Loucy (cell line): ENCODE measurements around the gene PI4KA.

ENCODE experiments used
- EZH2phosphoT487 ChIP-seq: fragments of 200-600 bp; IDR thresholded peaks from 2 replicates; pipeline ENCODE4 v1.6.1; 2018; ENCODE audit warnings: antibody characterized with exemption, mild to moderate bottlenecking, moderate library complexity, borderline replicate concordance
- TF ChIP-seq, protein P1 (sequence below): fragments of 200-600 bp; sonication (generic); conservative IDR thresholded peaks from 2 replicates; pipeline ENCODE4 v1.5.1; 2014; ENCODE audit warnings: mild to moderate bottlenecking, antibody characterized with exemption, low read length

DNA sequence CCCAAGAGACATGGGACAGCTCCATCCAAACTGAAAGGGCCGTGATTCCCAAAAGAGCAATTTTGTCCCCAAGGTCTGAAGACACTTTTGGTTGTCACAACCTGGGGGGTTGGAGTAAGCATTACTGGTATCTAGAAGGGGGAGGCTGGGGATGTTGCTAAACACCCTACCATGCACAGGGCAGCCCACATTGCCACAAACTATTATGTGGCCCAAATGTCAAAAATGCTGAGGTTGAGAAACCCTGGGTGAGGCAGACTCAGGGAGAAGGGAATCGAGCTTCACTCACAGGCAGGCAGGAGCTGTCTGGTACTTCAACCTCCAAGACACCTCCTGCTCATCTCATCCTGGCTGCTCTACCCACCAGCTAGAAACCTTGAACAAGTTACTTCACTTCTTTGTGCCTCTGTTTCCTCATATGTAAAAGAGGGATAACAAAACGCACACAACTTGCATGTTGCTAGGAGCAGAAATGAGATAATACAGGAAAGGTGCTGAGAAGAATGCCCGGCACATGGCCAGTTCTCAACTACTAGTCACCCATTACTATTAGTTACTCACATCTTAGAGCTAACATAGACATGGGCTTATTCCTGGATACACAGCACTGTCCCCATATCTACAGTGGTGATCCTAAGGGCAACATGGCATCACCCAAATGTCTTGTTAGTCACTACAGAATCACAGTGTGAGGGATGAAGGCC lies 75.9 kb downstream of the PI4KA start:
- TF ChIP-seq, protein P1, sequence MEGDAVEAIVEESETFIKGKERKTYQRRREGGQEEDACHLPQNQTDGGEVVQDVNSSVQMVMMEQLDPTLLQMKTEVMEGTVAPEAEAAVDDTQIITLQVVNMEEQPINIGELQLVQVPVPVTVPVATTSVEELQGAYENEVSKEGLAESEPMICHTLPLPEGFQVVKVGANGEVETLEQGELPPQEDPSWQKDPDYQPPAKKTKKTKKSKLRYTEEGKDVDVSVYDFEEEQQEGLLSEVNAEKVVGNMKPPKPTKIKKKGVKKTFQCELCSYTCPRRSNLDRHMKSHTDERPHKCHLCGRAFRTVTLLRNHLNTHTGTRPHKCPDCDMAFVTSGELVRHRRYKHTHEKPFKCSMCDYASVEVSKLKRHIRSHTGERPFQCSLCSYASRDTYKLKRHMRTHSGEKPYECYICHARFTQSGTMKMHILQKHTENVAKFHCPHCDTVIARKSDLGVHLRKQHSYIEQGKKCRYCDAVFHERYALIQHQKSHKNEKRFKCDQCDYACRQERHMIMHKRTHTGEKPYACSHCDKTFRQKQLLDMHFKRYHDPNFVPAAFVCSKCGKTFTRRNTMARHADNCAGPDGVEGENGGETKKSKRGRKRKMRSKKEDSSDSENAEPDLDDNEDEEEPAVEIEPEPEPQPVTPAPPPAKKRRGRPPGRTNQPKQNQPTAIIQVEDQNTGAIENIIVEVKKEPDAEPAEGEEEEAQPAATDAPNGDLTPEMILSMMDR, result no peak
- no peak for TF ChIP-seq EZH2phosphoT487
